GM21515 (cell line): ENCODE data around the gene TYR.
"Not testable (repeated sequence)": the region's sequence is repeated elsewhere in the genome, so short reads cannot be mapped to it uniquely, and the experiment has no call there.

Source experiments
- ATAC-seq: cut with Tn5 transposase; IDR thresholded peaks from one replicate; pipeline ENCODE4 v1.9.1; 2021; ENCODE audit not compliant: unreplicated experiment

TYR gene

DNA sequence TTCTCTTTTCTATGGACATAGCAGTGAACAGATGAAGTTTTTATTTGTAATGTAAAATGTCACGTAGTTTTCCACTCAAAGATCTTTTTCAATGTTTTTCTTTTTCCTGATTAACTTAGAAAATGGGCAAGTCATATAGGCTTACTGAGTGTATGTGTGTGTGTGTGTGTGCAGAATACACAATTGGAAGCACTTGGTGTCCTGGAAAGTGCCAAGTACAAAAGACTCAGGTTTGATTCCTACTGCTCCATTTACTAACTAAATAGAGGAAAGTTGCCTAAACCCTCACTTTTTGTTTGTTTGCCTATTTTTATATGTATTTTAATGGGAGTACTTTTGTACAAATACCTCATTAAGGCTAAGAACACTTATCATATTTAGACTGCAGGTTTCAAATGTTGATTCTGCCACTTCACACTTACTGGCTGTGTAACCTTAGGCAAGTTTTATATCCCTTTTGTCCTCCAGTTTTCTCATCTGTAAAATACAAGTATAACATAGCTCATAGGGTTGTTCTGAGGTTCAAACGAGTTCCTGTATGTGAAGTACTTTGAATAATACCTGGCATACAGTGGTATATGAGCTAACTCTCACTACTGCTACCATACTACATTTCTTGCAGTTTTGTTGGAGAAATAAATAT, 90.1 kb downstream of the TYR start:
- no peak for ATAC-seq

DNA sequence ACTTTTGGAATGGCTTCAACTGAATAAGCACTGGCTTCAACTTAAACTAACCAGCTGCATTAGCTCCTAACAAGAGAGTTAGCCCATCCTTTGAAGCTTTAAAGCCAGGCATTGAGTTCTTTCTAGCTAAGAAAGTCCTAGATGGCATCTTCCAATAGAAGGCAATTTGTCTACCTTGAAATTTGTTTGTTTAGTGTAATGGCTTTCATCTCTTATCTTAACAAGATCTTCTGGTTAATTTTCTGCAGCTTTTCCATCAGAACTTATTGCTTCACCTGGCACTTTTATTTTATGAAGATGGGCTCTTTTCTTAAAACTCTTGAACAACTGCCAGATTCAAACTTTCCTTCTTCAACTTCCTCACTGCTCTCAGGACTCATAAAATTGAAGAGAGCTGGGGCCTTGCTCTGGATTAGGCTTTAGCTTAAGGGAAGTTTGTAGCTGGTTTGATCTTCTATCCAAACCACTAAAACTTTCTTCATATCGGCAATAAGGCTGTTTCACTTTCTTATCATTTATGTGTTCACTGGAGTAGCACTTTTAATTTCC, 94.9 kb downstream of the TYR start:
- ATAC-seq, result not testable (repeated sequence)

DNA sequence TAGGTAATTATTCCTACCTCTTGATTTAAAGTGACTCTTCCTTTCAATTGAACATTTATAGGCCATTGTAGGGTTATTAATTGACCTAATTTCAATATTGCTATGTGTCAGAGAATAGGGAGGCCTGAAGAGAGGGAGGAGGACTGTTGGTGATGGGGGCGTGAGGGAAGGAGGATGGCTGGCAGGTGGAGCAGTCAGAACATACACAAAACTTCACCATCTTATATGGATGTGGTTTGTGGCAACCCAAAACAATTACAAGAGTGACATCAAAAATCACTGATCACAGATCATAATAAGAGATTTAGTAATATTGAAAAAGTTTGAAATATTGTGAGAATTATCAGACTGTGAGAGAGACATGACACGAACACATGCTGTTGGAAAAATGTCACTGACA, 95.5 kb downstream of the TYR start:
- not testable (repeated sequence) for ATAC-seq

DNA sequence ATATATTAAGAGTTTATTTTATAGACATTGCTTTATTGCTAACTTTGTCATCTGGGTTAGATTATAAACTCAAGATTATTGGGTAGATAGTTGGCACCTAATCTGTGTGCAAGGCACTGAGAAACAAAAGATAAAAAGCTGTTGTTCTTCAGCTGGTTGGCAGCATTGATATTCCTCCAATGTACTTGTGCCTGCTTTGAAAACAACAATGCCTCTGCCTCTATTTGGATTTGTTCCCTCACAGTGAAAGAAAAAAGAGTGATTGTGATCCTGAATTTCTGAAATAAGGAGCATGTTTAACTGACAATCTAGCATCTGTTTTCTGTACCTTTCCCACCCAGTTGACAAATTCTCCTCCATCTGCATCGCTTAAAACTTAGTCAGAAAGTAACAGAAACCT, 98.3 kb downstream of the TYR start:
- no peak for ATAC-seq

DNA sequence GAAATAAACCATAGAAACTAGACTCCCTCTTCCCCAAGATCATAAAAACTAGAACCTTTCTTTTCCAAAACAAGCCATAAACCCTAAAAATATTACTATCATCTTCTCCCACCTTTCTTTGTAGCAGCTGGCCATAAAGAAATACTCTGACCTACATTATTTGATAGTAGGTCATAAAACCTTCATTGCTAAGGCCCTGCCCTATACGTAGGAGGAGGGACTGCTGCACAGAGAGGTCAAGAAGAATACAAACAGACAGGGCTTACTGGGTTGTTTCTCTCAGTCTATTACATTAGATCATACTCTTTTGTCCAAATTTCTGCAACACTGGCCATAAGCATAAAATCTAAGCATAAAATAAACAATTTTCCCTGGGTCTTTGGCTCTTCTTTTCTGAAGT, 101.5 kb downstream of the TYR start:
- ATAC-seq, result no peak

DNA sequence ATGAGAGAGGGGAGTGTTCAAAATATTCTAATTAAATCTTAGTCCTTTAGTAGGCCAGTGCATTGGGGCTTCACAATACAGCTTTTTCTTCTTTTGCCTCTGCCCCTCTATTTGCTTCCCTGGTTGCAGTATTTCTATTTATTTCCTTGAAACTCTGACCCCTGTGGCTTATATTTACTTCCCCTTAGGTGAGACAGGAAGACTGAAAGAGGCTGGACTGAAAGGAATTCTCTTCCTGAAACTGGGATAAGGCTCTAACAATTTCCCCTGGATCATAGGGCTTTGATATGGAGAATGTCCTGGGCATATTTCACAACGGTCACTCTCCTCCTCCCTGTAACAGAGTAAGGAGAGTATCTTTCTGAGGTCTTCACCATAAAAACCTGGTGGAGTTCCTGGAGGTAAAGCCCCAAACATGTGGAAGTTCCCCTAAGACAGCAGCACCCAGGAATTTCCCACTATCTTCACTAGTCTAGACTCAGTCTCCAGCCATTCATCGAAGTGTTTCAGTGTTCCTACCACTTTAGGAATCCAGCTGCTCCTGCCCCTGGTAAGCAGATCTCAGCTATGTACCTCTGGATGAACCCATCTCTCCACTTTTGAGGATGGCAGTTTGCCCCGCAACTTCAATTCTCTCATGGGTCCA, 103.5 kb downstream of the TYR start:
- ATAC-seq, result not testable (repeated sequence)

DNA sequence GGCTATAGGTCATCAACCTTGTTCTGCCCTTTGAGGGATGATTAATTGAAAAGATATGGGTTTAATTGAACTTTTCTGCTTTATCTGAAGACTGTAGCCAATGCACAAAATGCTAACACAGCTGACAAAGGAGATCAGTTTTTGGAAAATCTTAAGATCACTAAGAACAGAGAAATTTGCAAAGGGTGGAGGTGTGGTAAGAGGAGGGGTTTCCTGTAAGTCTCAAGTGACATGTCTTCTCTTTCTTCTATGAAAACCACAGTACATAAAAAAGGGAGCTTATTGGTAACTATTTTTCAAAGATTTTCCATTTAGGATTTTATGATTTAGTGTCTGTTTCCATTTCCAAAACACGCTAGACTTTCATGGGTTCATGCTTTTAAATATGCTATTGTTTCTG, 108.9 kb downstream of the TYR start:
- not testable (repeated sequence) for ATAC-seq

DNA sequence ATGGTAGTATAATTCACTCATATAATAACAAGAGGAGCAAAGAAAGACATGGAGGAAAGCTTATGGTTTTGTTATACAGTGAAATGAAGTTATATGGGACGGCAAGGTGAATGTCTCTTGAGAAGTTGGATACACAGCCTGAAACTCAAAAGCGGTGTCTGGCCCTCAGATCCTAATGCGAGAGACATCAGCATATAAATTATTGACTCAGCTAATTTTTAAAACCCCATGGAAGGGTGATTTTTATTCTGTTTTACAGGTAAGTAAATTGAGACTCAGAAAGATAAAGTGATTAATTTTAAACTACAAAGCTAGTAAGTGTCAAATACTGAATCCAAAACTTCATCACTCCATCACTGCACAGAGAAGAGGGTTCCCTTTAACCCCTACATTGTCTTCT, 110.3 kb downstream of the TYR start:
- ATAC-seq, result not testable (repeated sequence)

DNA sequence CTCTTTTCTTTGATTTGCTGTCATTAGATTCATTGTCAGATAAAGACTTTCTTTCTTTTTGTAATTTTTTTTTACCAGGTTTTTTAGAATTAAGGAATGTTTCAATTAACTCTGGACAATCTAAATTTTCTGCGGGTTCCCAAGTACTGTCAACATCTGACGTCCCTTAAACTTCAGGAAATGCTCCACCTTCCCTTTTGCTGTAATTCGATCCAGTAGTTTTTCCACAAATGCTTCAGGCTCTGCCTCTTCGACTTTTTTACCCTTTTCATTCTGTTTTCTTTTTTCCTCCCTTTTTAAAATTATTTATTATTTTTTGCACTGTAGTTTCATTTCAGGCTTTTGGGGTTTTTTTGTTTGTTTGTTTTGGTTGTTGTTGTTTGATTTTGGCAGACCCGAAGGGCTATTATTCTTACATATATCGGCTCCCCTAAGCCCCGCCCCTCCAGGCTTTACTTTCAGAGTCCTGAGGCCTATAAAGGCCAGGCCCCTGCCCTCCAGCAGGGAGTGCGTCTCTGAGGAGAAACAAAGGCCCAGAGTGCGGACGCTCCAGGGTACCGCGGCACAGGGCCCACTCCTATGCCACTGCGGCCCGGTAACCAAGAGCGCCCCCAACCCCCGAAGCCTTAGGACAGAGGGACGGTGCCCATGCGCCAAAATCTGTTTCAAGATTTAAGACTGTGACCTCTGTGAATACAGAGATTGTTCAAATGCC, 116.4 kb downstream of the TYR start:
- no peak for ATAC-seq

DNA sequence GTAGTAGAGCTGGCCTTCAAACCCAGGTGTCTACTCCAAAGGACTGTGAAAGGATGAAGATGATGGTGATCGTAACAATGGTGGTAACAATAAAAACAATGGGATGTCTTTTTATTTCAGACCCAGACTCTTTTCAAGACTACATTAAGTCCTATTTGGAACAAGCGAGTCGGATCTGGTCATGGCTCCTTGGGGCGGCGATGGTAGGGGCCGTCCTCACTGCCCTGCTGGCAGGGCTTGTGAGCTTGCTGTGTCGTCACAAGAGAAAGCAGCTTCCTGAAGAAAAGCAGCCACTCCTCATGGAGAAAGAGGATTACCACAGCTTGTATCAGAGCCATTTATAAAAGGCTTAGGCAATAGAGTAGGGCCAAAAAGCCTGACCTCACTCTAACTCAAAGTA, 117.3 kb downstream of the TYR start:
- ATAC-seq, result not testable (repeated sequence)

DNA sequence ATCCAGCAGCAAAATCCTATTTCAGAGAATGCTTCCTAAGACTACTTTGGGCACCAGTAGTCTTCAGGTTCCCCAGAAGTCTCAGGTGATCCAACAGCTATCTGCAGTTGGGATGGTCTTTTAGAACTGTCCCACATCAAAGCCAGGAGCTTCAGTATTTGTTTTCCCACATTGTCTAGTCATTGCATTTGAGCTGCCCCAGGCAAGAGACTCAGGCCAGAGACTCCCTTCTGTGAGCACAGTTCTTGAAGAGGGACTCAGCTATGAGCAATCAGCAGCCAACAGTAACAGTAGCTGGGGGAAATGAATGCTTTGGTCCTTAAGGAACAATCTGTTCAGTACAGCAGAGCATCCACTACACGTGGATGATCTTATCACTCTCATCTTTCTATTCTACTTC, 125.4 kb downstream of the TYR start:
- ATAC-seq, result not testable (repeated sequence)

DNA sequence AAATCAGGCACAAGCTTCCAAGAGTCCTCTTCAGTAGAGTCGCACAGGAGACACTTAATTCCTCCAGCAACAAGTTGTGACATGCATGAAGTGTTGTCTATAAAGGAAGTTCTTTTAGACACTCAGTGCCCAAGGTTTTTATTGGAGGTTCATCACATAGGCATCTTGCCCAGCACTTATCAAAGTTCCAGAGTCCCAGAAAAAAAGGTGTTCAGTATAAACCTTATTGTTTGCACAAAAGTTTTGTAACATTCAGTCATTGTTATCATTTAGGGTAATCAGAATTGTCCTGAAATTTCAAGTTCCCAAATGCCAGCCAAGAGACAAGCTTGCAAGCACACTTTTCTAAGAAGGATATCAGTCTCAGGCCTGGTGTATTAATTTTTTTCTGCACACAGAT, 130.6 kb downstream of the TYR start:
- not testable (repeated sequence) for ATAC-seq

DNA sequence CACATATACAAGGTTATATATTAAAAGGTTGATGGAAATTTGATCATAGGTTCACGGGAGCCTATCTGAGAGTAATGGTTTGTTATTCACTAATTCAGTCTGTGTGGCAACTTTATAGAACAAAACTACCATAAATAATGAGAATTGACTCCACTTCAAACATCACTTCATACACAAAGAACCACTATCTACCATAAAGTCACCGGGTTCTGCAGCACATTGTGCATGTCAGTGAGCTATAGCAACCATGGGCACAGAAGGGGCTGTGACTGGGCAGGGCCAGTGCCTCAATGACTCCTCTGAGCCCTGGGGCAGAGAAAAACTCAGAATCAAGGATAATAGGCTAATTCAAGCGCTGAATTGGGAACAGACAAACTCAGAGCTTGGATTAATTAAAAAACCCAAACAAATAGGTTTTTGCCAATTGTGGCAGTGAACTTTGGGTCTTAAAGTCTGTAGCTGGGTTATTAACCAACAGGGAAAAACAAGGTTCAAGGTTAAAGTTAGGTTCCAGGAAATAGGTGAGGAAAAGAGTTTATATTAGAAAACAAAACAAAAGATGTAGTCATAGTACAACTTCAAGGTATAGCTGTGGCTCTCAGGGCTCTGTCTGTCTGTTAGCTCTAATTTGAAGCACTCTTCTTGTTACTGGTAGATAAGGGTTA, 131.8 kb downstream of the TYR start:
- not testable (repeated sequence) for ATAC-seq

DNA sequence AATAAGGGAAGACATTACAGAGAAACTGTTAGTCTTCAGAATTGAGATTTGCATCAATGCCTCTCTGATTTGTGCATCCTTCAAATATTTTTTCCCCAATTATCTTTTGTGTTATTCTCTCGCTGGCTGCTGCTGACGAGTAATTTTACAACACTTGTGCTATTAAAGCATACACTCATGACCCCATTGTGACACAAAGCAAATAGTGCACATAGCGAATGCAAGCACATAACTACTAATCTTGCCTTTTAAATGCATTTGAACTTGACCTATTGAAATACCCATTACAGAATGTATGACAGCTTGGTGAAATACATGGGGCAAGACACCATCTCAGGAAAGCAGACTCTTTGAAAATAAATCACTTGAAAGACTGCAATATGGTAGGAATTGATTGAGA, 132.9 kb downstream of the TYR start:
- ATAC-seq, result not testable (repeated sequence)

DNA sequence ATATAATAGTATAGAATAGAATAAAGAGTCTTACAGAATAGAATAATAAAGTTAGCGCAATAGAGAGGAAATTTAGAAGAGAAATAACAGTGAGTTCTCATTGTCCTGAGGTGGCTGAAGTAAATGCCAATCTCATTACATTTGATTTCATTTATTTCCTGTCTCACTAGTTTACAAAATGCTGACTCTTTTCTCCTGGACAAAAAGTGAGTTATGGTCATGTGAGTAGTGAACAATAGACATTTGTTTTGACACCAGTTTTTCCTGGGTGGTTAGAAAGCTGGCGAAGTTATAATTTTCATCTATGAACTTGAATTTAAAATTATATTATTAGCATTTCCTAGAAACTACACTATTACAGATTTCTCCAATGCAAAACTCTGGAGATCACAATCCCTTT, 143.7 kb downstream of the TYR start:
- no peak for ATAC-seq

DNA sequence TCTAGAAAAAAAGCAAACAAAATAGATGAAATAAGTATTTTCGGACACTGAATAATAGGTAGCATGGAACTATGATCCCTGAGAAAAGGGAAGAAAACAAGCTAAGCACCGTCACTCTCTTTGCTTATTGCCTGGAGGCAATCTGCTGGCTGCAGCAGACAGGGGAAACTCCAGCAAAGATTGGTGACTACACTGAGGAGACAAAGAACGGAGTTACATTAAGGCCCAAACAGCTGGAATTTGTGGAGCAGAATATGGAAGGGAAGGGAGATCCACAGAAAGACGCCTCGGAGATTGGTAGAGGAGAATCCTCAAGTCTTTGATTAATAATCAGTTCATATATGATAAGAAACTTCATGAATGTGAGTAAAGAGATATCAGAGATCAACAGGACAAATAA, 150.2 kb downstream of the TYR start:
- no peak for ATAC-seq

DNA sequence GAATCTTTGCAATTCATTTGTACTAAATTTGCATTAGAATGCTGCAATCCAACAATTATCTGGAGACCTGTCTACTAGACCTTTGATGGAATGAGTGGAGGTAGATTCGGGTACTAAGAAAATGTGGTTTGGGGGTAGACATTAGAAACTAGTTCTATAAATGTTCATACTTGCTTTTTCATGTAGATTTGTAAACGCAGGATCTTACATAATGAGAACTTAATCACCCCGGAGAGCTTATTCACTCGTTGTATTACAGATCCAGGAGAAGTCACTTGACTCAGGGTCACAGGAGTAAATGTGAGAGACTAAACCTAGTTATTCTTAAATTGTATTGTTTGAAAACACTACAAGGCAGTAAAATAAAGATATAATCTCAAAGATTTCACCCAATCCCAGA, 154.3 kb downstream of the TYR start:
- not testable (repeated sequence) for ATAC-seq

DNA sequence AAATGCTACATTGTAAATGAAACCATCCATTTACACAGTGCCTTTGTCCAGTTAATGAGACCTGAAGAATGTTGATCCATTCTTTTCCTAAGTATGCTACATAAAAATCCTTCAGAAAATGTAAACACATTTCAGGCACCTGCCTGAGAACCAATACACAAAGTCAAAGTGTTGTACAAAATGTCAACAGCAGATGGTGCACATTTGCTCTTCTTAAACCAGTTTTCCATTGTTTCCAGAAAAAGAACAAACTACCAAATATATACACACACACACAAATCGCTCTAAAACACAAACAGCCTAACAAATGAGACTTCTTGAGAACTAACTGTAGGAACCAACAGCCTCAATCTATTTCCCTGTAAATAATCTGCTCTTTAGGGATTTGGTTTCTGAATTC, 156.0 kb downstream of the TYR start:
- not testable (repeated sequence) for ATAC-seq

DNA sequence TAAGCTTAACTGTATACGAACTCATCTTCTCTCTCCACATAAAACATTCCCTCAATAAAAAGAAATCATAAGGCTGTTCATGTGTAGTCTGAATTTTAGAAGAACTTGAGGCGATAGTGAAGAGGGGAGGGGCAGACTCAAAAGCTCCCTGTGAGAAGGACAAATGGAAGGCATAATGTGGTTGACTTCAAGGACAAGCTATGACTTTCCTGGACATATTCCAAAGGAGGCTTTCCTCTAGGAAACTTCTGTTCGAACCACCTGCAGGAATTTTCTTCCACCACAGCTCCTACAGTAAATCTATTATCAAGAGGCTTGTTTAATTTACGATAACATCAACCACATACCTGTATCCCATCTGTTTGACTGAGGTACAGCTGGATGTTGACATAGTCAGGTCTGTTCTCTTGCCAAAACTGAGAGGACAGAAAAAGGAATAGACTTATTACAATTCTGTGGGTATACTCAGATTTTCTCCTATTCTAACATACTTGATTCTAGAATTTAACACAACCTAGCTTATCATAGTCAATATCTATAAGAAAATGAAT, 159.5 kb downstream of the TYR start:
- not testable (repeated sequence) for ATAC-seq

DNA sequence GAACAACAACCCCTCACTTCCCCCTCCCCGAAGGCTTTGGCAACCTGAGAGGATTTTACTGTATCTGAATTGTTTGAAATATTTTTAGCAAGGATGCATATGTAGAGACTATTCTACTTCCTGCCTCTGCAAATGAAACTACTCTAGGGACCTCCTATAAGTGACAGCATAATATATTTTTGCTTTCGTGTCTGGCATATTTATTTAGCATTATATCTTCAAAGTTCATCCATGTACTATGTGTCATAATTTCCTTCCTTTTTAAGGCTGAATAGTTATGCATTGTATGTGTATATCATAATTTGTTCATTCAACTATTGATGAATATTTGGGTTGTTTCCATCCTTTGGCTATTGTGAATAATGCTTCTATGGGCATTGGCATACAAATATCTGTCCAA, 160.4 kb downstream of the TYR start:
- ATAC-seq, result not testable (repeated sequence)

DNA sequence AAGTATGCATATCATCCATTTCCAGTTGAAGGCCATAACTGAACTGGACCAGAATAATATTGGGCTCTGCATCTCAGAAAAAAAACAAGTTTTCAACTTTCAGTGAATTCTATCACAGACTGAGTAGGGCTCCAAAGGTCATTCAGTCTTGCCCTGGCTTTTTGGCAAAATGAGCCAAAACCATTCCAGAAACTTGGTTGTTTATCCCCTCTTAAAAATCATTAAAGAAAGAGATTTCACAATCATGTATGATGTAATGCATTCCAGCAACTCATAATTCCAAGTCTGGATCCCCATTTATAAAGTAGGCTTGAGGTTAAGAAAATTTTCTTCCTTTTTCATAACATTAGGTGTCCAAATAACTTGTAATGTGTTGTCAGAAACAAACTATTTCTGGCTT, 162.8 kb downstream of the TYR start:
- not testable (repeated sequence) for ATAC-seq
